K562 (cell line): Measurements from ENCODE around the gene AP1G1.
"Not testable (repeated sequence)": the region's sequence is repeated elsewhere in the genome, so short reads cannot be mapped to it uniquely, and the experiment has no call there.

Source experiments
- ATF7 ChIP-seq: fragments of 450-650 bp; IDR thresholded peaks from 2 replicates; pipeline ENCODE4 v1.7.1; 2014; ENCODE audit warnings: mild to moderate bottlenecking, moderate library complexity
- CHD1 ChIP-seq: fragments of 200-600 bp; sonication (generic); IDR thresholded peaks from one replicate; pipeline ENCODE4 v1.6.1; 2012; ENCODE audit warnings: mild to moderate bottlenecking, moderate library complexity, low read length, inconsistent platforms
- CREB1 ChIP-seq, 2 experiments: sonication (generic) in 1 of 2; formaldehyde crosslinking in 1 of 2; IDR thresholded peaks; 2 replicates each; pipeline versions ENCODE4 v1.6.1 to v1.8.0; 2012 to 2022; ENCODE audit warnings: inconsistent platforms in 1 of 2, mild to moderate bottlenecking in 1 of 2, missing genetic modification reagents in 1 of 2, moderate library complexity in 1 of 2
- FOXP1 ChIP-seq: sonication (generic); formaldehyde crosslinking; IDR thresholded peaks from 2 replicates; pipeline ENCODE4 v1.8.0; 2022; ENCODE audit warnings: mild to moderate bottlenecking, missing genetic modification reagents
- HDAC2 ChIP-seq: fragments of 450-650 bp; IDR thresholded peaks from 2 replicates; pipeline ENCODE4 v1.6.1; 2016; ENCODE audit warnings: mild to moderate bottlenecking
- KAT7 ChIP-seq: sonication (generic); formaldehyde crosslinking; IDR thresholded peaks from 2 replicates; pipeline ENCODE4 v1.8.0; 2022; ENCODE audit warnings: missing genetic modification reagents, mild to moderate bottlenecking, borderline replicate concordance
- LEF1 ChIP-seq: fragments of 450-650 bp; IDR thresholded peaks from 2 replicates; pipeline ENCODE4 v1.6.1; 2016; ENCODE audit warnings: mild to moderate bottlenecking
- RAD21 ChIP-seq, 2 experiments: fragments of 250-450 bp in 1 of 2; fragments of 450-650 bp in 1 of 2; sonication (Bioruptor Pico) in 1 of 2; formaldehyde crosslinking in 1 of 2; IDR thresholded peaks in 1 of 2; conservative IDR thresholded peaks in 1 of 2; 2 replicates each; pipeline versions ENCODE4 v1.4.0 to v1.8.0; 2020 to 2022; ENCODE audit warnings: mild to moderate bottlenecking in 2 of 2, moderate library complexity in 1 of 2
- RNF2 ChIP-seq: sonication (generic); IDR thresholded peaks from 2 replicates; pipeline ENCODE4 v1.6.1; 2016
- YY1 ChIP-seq, 3 experiments: IDR thresholded peaks; 2 replicates each; pipeline ENCODE4 v1.6.1; 2011; ENCODE audit warnings: low read length in 2 of 3, mild to moderate bottlenecking in 2 of 3, moderate library complexity in 2 of 3, borderline replicate concordance in 1 of 3, control low read depth in 1 of 3, low read depth in 1 of 3; ENCODE audit not compliant: insufficient read depth in 3 of 3, insufficient replicate concordance in 2 of 3, control insufficient read depth in 1 of 3, insufficient read length in 1 of 3; ENCODE audit errors: extremely low read depth in 1 of 3
- ZFP1 ChIP-seq: fragments of 450-650 bp; formaldehyde crosslinking; IDR thresholded peaks from 2 replicates; pipeline ENCODE4 v1.4.0; 2020; ENCODE audit warnings: mild to moderate bottlenecking, mixed read lengths
- TF ChIP-seq, protein P1 (sequence below): fragments of 450-650 bp; formaldehyde crosslinking; IDR thresholded peaks from 2 replicates; pipeline ENCODE4 v1.4.0; 2022; ENCODE audit warnings: missing genetic modification characterization
- TF ChIP-seq, protein P2 (sequence below): fragments of 450-650 bp; IDR thresholded peaks from 2 replicates; pipeline ENCODE4 v1.6.1; 2017; ENCODE audit warnings: antibody characterized with exemption, mild to moderate bottlenecking
- TF ChIP-seq, protein P3 (sequence below): sonication (generic); formaldehyde crosslinking; IDR thresholded peaks from 2 replicates; pipeline ENCODE4 v1.9.0; 2022; ENCODE audit warnings: mild to moderate bottlenecking, missing genetic modification reagents

DNA sequence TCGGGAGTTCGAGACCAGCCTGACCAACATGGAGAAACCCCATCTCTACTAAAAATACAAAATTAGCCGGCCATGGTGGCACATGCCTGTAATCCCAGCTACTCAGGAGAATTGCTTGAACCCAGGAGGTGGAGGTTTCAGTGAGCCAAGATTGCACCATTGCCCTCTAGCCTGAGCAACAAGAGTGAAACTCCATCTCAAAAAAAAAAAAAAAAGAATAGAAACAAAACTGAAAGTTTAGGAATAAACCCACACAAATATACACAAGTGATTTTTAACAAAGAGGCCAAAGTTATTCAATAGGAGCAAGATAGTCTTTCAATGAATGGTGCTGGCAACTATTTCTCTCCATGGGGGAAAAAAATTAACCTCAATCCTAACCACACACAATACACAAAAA is 18.3 kb downstream of the AP1G1 start:
- not testable (repeated sequence) for TF ChIP-seq RNF2; ATF7; YY1 (IDR thresholded peaks at IDR 0.05; ENCODE audit: borderline replicate concordance in 1 of 3, control insufficient read depth in 1 of 3, extremely low read depth in 1 of 3, insufficient read depth in 3 of 3, insufficient read length in 1 of 3, insufficient replicate concordance in 2 of 3, low read depth in 1 of 3, low read length in 2 of 3); ZFP1 (CRISPR knock-in tag); FOXP1 (CRISPR knock-in tag); KAT7; HDAC2; LEF1; RAD21 (CRISPR knock-in tag; conservative IDR thresholded peaks at IDR 0.05 in 1 of 2, IDR thresholded peaks at IDR 0.05 in 1 of 2); CREB1 (IDR thresholded peaks at IDR 0.05); CREB1 (CRISPR knock-in tag; IDR thresholded peaks at IDR 0.05); CHD1
- TF ChIP-seq, protein P1, sequence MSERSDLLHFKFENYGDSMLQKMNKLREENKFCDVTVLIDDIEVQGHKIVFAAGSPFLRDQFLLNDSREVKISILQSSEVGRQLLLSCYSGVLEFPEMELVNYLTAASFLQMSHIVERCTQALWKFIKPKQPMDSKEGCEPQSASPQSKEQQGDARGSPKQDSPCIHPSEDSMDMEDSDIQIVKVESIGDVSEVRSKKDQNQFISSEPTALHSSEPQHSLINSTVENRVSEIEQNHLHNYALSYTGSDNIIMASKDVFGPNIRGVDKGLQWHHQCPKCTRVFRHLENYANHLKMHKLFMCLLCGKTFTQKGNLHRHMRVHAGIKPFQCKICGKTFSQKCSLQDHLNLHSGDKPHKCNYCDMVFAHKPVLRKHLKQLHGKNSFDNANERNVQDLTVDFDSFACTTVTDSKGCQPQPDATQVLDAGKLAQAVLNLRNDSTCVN (CRISPR knock-in tag), result not testable (repeated sequence)
- TF ChIP-seq, protein P2, sequence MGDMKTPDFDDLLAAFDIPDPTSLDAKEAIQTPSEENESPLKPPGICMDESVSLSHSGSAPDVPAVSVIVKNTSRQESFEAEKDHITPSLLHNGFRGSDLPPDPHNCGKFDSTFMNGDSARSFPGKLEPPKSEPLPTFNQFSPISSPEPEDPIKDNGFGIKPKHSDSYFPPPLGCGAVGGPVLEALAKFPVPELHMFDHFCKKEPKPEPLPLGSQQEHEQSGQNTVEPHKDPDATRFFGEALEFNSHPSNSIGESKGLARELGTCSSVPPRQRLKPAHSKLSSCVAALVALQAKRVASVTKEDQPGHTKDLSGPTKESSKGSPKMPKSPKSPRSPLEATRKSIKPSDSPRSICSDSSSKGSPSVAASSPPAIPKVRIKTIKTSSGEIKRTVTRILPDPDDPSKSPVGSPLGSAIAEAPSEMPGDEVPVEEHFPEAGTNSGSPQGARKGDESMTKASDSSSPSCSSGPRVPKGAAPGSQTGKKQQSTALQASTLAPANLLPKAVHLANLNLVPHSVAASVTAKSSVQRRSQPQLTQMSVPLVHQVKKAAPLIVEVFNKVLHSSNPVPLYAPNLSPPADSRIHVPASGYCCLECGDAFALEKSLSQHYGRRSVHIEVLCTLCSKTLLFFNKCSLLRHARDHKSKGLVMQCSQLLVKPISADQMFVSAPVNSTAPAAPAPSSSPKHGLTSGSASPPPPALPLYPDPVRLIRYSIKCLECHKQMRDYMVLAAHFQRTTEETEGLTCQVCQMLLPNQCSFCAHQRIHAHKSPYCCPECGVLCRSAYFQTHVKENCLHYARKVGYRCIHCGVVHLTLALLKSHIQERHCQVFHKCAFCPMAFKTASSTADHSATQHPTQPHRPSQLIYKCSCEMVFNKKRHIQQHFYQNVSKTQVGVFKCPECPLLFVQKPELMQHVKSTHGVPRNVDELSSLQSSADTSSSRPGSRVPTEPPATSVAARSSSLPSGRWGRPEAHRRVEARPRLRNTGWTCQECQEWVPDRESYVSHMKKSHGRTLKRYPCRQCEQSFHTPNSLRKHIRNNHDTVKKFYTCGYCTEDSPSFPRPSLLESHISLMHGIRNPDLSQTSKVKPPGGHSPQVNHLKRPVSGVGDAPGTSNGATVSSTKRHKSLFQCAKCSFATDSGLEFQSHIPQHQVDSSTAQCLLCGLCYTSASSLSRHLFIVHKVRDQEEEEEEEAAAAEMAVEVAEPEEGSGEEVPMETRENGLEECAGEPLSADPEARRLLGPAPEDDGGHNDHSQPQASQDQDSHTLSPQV, result not testable (repeated sequence)
- TF ChIP-seq, protein P3, sequence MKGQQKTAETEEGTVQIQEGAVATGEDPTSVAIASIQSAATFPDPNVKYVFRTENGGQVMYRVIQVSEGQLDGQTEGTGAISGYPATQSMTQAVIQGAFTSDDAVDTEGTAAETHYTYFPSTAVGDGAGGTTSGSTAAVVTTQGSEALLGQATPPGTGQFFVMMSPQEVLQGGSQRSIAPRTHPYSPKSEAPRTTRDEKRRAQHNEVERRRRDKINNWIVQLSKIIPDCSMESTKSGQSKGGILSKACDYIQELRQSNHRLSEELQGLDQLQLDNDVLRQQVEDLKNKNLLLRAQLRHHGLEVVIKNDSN (CRISPR knock-in tag), result not testable (repeated sequence)
